ENCODE results near the gene MMGT1. TPM values are rescaled to one million over a fixed set of nuclear protein-coding genes. Genes with fewer than 3 reads are reported as not detected.

The MMGT1 gene
- total RNA-seq, 1 experiment from 2014 or later: 22.6 TPM

DNA sequence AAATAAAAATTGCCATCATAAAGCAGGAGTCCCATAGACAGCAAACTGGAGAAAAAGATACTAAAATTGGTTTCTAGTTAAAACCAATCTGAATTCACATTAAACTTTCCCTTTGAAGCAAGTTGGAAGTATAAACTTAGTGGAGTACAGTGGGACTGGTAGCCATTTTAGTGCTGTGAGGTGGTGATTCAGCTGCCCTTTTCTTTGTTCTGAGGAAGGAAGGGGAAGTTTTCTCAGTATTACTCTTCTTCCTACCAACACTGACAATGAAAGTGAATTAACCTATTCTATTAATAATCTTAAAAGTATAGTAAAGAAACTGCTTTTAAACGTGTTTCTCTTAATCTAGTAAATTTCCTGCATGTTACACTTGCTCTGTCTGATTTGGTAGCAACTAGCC, 48.1 kb upstream of the MMGT1 start:
- no peak overlapping the region for H3K56ac ChIP-seq (ENCODE audit: insufficient read length, low read depth, low read length)
- H3K27ac Mint-ChIP-seq: no peak overlapping the region
- peaks cover 14 to 30% (median 24%) of the 10 kb centered on the region in 3 experiments for H3K36me3 Mint-ChIP-seq (ENCODE audit: insufficient read depth in 1 of 3, low read depth in 3 of 3)
- H3K27me3 ChIP-seq (ENCODE audit: insufficient read depth, low read length): no peaks in the 10 kb centered on the region
- no peak overlapping the region for H2BK12ac ChIP-seq (ENCODE audit: insufficient read length, low read depth, low read length)
- H3K18ac ChIP-seq (ENCODE audit: insufficient read length, low read depth, low read length): no peak overlapping the region
- no peak for DNase-seq
- H4K5ac ChIP-seq (ENCODE audit: insufficient read length, low read depth, low read length): no peak overlapping the region
- H2AFZ ChIP-seq (ENCODE audit: low read length): no peak overlapping the region
- H2BK15ac ChIP-seq (ENCODE audit: low read depth, low read length): no peak overlapping the region
- H3K23ac ChIP-seq (ENCODE audit: insufficient read length, low read depth, low read length): no peak overlapping the region
- no peak overlapping the region for H3K27ac ChIP-seq (ENCODE audit: insufficient read length, low read depth, low read length)
- H4K8ac ChIP-seq (replicated peaks; ENCODE audit: insufficient read length, low read depth, low read length): no peak overlapping the region
- H3K4me3 Mint-ChIP-seq: no peak overlapping the region
- no peak overlapping the region for H3T11ph ChIP-seq (ENCODE audit: low read length)
- no peak overlapping the region for H3K9ac ChIP-seq (ENCODE audit: extremely low read depth, insufficient read length, low read length)
- H4K20me1 ChIP-seq (ENCODE audit: control insufficient read depth, insufficient read depth, insufficient read length): no peaks in the 10 kb centered on the region
- H3K4me2 ChIP-seq (ENCODE audit: insufficient read depth, insufficient read length, low read length): no peak overlapping the region
- H3K4me1 ChIP-seq (ENCODE audit: insufficient read depth, low read length): no peaks in the 10 kb centered on the region
- H3K79me2 ChIP-seq (ENCODE audit: insufficient read depth, low read length): no peaks in the 10 kb centered on the region
- H3K79me1 ChIP-seq (ENCODE audit: insufficient read depth, low read depth, low read length, poor library complexity, severe bottlenecking): no peaks in the 10 kb centered on the region
- no peak overlapping the region for H3K4ac ChIP-seq (ENCODE audit: low read depth, low read length)
- WGBS (ENCODE audit: extremely low coverage, insufficient read length, low lambda C conversion rate): no CpG with 5 or more reads among the region's 1 CpG
- H2BK120ac ChIP-seq (ENCODE audit: low read depth, low read length, poor library complexity, severe bottlenecking): no peak overlapping the region
- H3K9me3 ChIP-seq (ENCODE audit: control insufficient read depth, low read depth, low read length): peaks cover 31% of the 10 kb centered on the region
- H3K27me3 Mint-ChIP-seq (ENCODE audit: low read depth): no peaks in the 10 kb centered on the region
- no peaks in the 10 kb centered on the region for H3K23me2 ChIP-seq (ENCODE audit: insufficient read length, low read depth, low read length, poor library complexity, severe bottlenecking)
- no peak overlapping the region for H2AK5ac ChIP-seq (ENCODE audit: insufficient read length, low read length)
- TF ChIP-seq, protein P1, sequence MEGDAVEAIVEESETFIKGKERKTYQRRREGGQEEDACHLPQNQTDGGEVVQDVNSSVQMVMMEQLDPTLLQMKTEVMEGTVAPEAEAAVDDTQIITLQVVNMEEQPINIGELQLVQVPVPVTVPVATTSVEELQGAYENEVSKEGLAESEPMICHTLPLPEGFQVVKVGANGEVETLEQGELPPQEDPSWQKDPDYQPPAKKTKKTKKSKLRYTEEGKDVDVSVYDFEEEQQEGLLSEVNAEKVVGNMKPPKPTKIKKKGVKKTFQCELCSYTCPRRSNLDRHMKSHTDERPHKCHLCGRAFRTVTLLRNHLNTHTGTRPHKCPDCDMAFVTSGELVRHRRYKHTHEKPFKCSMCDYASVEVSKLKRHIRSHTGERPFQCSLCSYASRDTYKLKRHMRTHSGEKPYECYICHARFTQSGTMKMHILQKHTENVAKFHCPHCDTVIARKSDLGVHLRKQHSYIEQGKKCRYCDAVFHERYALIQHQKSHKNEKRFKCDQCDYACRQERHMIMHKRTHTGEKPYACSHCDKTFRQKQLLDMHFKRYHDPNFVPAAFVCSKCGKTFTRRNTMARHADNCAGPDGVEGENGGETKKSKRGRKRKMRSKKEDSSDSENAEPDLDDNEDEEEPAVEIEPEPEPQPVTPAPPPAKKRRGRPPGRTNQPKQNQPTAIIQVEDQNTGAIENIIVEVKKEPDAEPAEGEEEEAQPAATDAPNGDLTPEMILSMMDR (conservative IDR thresholded peaks at IDR 0.05): no peak
- H2BK20ac ChIP-seq (ENCODE audit: low read depth, low read length, poor library complexity, severe bottlenecking): no peak overlapping the region
- no peak overlapping the region for H2BK5ac ChIP-seq (ENCODE audit: insufficient read length, low read length)
- peaks cover 39 to 53% of the 10 kb centered on the region in 2 experiments for H3K9me3 Mint-ChIP-seq
- H3K14ac ChIP-seq (ENCODE audit: insufficient read depth, low read length): no peak overlapping the region
- H3K4me1 Mint-ChIP-seq: no peaks in the 10 kb centered on the region
- no peak overlapping the region for H4K91ac ChIP-seq (ENCODE audit: insufficient read length, low read depth, low read length)

Measured in H9 (cell line).